Epithelial cell of proximal tubule (primary cell): ENCODE results near the gene TELO2. TPM values are rescaled to one million over a fixed set of nuclear protein-coding genes. Genes with fewer than 3 reads are reported as not detected.

Experiments
- DNase-seq: peaks from one replicate; pipeline ENCODE4 v3.0.0-alpha.2; 2011; ENCODE audit warnings: low read depth
- H3K4me3 ChIP-seq: 2 replicates; pipeline ENCODE4 v1.5.1; 2011; ENCODE audit warnings: low read depth, mild to moderate bottlenecking, low read length
- total RNA-seq: library from RNA; depleted of rRNA; stranded (reverse); fragments of >200 nt; gene quantifications from 2 replicates; pipeline ENCODE4 v1.2.3, GENCODE V29; 2015
- TF ChIP-seq, protein P1 (sequence below): conservative IDR thresholded peaks from 2 replicates; pipeline ENCODE4 v1.5.1; 2012; ENCODE audit warnings: low read depth, mild to moderate bottlenecking, low read length

TELO2 gene
- total RNA-seq, 1 donor from 2014 or later: 33.5 TPM

DNA sequence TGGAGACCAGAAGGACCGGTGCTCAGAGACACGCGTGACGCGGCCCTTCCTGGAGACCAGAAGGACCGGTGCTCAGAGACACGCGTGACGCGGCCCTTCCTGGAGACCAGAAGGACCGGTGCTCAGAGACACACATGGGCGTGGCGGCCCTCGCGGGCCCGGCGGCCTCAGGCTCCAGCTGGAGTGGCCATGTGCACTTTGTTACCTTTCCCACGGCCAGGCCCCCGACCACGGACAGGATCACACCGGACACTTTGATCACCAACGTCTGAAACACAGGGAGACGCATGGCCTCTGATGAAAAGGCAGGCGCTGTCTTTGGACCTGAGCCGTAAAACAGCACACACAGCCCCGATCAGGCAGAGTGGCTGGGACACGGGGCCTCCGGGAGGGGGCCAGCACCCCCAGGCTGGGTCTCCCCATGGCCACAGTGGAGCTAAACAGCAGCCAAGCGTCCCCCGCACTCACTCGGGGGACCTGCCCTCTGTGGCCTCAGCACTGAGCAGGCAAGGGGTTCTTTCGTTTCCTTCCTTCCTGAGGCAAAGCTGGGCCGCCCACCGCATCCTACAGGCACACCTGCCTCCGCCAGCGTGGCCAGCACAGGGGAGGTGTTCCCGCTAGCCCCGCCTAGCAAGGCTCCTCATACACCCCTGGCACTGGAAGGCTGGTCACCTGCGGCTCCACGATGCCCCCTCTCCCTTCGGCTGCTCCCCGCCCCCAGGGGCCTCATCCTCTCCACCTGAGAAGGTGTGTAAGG is 35.5 kb upstream of the TELO2 start:
- TF ChIP-seq, protein P1, sequence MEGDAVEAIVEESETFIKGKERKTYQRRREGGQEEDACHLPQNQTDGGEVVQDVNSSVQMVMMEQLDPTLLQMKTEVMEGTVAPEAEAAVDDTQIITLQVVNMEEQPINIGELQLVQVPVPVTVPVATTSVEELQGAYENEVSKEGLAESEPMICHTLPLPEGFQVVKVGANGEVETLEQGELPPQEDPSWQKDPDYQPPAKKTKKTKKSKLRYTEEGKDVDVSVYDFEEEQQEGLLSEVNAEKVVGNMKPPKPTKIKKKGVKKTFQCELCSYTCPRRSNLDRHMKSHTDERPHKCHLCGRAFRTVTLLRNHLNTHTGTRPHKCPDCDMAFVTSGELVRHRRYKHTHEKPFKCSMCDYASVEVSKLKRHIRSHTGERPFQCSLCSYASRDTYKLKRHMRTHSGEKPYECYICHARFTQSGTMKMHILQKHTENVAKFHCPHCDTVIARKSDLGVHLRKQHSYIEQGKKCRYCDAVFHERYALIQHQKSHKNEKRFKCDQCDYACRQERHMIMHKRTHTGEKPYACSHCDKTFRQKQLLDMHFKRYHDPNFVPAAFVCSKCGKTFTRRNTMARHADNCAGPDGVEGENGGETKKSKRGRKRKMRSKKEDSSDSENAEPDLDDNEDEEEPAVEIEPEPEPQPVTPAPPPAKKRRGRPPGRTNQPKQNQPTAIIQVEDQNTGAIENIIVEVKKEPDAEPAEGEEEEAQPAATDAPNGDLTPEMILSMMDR: no peak
- DNase-seq: no peak
- H3K4me3 ChIP-seq: no peak overlapping the region

DNA sequence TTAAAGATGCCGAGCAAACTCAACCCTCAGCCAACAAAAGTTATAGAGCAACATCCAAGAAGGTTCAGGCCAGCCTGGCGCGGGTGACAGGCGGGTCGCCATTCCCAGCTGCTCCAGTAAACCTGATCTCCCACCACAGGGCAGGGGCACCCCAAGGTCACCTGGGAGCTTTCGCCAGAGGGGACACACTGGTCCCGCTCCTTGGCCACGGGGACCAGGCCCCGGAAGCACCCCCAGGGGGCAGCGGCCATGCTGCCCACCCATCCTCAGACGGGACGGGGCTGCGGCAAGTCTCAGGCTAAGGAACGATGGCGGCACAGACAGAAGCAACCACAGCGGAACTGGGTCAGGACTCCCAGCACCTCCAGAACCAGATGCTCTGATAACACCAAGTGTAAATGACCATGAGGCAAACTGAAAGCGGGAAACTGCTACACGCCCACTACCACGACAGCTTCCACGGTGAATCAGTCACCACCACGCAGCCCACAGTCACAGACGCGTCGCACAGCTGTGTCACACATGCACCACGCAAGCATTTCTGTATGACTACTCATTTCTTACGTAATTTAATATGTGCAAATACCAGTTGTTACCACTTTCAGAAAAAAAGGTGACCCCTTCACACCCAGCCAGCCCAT is 34.7 kb upstream of the TELO2 start:
- TF ChIP-seq, protein P1: no peak
- H3K4me3 ChIP-seq: no peak overlapping the region
- no peak for DNase-seq

DNA sequence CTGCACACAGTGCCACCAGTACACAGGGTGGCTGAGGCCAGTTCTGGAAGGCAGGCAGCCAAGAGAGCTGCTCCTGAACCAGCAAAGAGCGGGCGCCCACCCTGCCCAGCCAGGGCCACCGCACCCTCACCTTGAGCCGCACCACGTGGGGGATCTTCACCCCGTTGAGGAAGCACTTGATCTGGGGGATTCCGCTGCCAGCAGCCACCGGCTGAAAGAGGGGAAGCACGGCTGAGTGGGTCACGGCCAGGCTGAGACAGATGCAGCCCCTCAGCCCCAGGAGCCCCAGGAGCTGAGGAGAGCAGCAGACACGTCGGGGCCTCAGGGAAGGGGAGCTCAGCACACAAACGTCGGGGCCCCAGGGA is 34.2 kb upstream of the TELO2 start:
- TF ChIP-seq, protein P1: no peak
- no peak overlapping the region for H3K4me3 ChIP-seq
- no peak for DNase-seq

DNA sequence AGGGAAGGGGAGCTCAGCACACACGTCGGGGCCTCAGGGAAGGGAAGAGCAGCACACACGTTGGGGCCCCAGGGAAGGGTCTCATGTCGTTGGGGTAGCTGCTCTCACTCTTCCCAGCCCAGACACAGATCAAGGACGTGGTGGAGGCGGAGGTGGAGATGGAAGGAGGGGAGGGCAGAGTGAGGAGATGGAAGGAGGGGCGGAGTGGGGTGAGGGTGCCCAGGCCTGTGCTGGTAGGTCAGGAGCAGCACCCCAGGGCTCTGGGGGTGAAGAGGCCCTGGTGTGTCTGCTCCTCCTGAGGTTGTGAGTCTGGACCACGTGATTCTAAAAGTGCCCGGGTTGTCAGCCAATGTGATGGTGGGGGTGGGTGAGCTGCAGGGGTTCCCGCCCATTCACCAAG is 33.2 kb upstream of the TELO2 start:
- TF ChIP-seq, protein P1: no peak
- no peak overlapping the region for H3K4me3 ChIP-seq
- no peak for DNase-seq

DNA sequence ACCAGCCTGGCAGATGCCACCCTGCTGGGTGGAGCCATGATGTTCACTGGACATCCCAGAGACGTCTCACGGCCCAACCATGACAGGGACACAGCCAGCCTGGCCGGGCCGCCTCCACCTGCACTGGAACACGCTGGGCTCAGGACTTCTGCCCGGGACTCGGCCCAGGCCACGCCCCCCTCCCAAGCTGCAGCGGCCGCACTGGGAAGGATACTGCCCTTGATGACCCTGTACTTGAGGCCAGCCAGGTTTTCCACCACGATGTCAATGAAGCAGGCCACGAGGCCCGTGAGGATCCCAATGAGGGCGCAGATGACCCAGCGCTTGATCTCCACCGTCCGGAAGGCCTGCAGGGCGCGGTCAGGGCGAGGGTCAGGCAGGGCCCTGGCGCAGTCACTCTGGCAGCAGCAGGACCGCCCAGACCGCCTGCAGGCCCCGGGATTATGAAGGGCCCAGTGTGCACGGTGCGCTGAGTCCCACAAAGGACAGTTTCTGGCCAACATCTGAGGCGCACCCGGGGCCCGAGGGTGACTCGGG is 32.5 kb upstream of the TELO2 start:
- no peak for DNase-seq
- TF ChIP-seq, protein P1: no peak
- no peak overlapping the region for H3K4me3 ChIP-seq

DNA sequence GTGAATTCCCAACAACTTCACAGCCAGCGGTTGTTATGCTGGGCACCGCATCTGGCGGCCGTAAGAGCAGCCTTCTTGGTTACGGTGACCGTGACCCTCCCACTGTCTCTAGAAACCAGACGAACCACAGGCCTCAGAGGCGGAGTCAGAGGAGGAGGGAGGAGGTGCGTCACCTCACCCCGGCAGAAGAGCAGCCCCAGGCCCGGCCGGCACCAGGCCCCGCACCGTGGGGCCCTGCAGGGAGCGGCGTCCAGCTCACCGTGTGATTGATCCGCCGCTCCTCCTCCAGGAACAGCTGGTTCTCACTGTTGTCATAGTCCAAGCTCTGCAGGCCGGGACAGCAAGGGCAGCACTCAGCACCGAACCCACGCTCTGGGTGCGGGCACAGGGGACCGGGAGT is 32.0 kb upstream of the TELO2 start:
- no peak for DNase-seq
- H3K4me3 ChIP-seq: no peak overlapping the region
- TF ChIP-seq, protein P1: no peak
